HG03025 (cell line): Measurements from ENCODE around the gene DNER.
"Not testable (repeated sequence)": the region's sequence is repeated elsewhere in the genome, so short reads cannot be mapped to it uniquely, and the experiment has no call there.

ENCODE experiments used
- ATAC-seq: cut with Tn5 transposase; IDR thresholded peaks from one replicate; pipeline ENCODE4 v1.9.1; 2021; ENCODE audit warnings: mild to moderate bottlenecking, moderate library complexity; ENCODE audit not compliant: unreplicated experiment, low FRiP score

The DNER gene

GRCh38 chr2:229511524-229511923 is 202.8 kb downstream of the DNER start:
- no peak for ATAC-seq

- ATAC-seq: not testable (repeated sequence)
These were observed 207.7 kb downstream of the DNER start for GRCh38 chr2:229506699-229507098.

- ATAC-seq: no peak
These were observed 213.1 kb downstream of the DNER start for GRCh38 chr2:229501051-229501794.

GRCh38 chr2:229492034-229492433 is 222.3 kb downstream of the DNER start:
- no peak for ATAC-seq

GRCh38 chr2:229490167-229490566 is 224.2 kb downstream of the DNER start:
- no peak for ATAC-seq

- no peak for ATAC-seq
These were observed 225.3 kb downstream of the DNER start for GRCh38 chr2:229489016-229489415.

GRCh38 chr2:229488232-229488631 is 226.1 kb downstream of the DNER start:
- ATAC-seq: no peak

GRCh38 chr2:229486673-229487072 is 227.7 kb downstream of the DNER start:
- ATAC-seq: no peak

GRCh38 chr2:229485857-229486256 is 228.5 kb downstream of the DNER start:
- no peak for ATAC-seq

GRCh38 chr2:229477269-229477755 is 237.0 kb downstream of the DNER start:
- ATAC-seq: no peak

- no peak for ATAC-seq
These were observed 238.6 kb downstream of the DNER start for GRCh38 chr2:229475778-229476177.

GRCh38 chr2:229474125-229474524 is 240.2 kb downstream of the DNER start:
- no peak for ATAC-seq

- no peak for ATAC-seq
These were observed 243.6 kb downstream of the DNER start for GRCh38 chr2:229470781-229471180.

GRCh38 chr2:229467783-229468182 is 246.6 kb downstream of the DNER start:
- ATAC-seq: no peak

- no peak for ATAC-seq
These were observed 250.5 kb downstream of the DNER start for GRCh38 chr2:229463841-229464346.

- ATAC-seq: no peak
These were observed 252.2 kb downstream of the DNER start for GRCh38 chr2:229462112-229462511.

GRCh38 chr2:229456091-229456490 is 258.3 kb downstream of the DNER start:
- ATAC-seq: no peak

- no peak for ATAC-seq
These were observed 259.3 kb downstream of the DNER start for GRCh38 chr2:229454934-229455631.

GRCh38 chr2:229453230-229453629 is 261.1 kb downstream of the DNER start:
- no peak for ATAC-seq

- no peak for ATAC-seq
These were observed 262.5 kb downstream of the DNER start for GRCh38 chr2:229451852-229452251.

- no peak for ATAC-seq
These were observed 267.1 kb downstream of the DNER start for GRCh38 chr2:229447227-229447626.

GRCh38 chr2:229446350-229446749 is 268.0 kb downstream of the DNER start:
- ATAC-seq: no peak
